Measurements from ENCODE around the gene MRPS16.
A peak's percentile ranks its signal among the peaks of the same experiment; 100 is the strongest.

The MRPS16 gene

DNA sequence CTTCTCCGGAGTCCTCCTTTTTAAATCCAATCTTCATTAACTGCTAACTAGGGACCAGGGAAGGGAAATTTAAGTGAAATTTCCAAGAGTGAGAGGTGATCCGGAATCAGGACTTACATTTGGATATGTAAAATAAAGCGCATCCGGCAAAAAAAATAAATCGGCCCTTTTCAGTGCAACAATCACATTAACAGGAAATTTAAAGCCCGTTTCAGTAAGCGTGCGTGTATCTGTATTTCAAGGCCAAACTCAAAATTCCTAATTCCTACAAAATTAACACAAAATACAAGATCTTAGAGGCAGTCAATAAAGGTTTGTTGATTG lies 6.2 kb downstream of the MRPS16 start:
- DNase-seq (ENCODE audit: low read depth), result no peak
- peak overlapping the region; percentile 87 for H3K4me3 ChIP-seq (ENCODE audit: low read depth, low read length)

DNA sequence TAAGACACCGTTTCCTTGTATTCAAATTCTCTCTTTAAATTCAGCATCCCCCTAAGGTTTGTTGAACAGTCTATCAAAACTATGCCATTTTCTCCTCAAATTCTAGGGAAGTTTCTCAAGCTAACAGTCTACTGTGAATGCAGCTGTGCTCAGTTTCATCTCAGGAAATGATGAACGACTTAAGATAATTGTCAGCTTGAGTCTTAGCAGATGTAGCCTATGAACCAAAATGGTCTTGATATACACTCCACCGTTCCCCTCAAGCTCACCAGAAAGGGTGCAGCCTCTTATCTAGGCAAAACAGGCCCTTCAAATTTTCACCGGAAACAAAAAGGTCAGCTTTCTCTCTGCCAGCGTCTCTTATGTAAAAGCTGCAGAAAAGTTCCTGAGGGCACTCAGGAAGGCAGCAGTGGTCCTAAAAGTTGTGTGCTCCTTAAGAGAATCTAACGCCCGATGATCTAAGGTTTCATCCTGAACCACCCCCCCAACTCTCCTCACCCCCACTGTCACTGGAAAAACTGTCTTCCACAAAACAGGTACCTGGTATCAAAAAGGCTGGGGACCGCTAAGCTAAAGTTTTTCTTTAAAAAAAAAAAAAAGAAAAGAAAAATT lies 7.5 kb downstream of the MRPS16 start:
- no peak for DNase-seq (ENCODE audit: low read depth)
- H3K4me3 ChIP-seq (ENCODE audit: low read depth, low read length), result peak overlapping the region; percentile 12

DNA sequence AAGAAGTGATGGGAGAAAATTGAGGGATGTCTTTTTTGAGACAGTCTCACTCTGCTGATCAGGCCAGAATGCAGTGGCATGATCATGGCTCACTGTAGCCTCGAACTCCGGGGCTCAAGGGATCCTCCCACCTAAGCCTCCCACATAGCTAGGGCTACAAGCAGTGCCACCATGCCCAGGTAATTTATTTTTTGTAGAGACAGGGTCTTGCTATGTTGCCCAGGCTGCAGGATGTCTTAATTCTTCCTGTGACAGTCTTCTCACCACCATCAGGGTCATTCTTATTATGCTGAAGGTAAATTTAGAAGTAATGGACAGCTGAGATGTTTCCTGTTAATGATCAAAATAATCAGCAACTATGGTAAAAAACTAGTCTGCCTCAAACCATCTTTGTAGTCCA lies 12.5 kb downstream of the MRPS16 start:
- no peak overlapping the region for H3K4me3 ChIP-seq (ENCODE audit: low read depth, low read length)
- no peak for DNase-seq (ENCODE audit: low read depth)

DNA sequence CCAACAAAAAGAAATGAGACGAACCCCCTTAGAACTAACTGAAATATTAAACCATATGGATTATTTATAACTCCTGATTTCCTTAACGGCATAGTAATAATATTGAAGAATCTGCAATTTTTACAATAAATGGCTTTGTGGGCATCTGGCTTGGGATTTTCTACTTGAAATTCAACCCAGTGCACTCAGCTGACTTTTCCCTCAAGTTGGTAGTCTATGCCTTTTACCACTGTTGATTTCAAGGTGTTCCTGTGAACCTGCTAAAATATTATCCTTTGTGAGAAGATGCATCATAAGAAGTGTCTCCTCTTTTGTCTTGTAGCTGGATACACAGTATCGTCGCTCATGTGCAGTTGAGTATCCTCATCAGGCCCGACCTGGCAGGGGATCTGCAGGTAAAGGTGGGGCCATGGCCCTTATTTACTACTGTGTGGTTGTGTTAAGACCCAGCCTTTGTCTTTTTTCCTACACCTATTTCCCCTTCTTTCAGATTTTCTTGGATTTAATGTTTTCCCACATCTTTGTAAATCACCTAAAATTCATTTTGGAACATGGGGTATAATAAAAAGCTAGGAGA lies 13.4 kb downstream of the MRPS16 start:
- no peak for DNase-seq (ENCODE audit: low read depth)
- H3K4me3 ChIP-seq (ENCODE audit: low read depth, low read length), result no peak overlapping the region

DNA sequence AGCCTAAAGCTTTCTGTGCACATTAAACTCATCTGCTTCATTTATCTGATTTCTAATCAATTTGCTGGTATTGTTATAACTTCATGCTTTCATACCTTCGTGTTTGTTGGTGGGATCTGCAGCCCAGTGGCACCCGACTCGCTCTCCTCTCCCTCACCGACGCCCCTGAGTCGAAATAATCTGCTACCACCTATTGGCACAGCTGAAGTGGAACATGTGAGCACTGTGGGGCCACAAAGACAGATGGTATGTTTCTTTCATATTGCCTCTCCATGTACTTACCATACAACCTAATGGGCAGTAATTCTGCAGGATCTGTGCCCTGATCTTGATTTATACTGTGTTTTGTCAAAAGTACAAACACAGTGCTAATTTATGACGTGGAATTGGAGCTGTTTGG lies 17.7 kb downstream of the MRPS16 start:
- H3K4me3 ChIP-seq (ENCODE audit: low read depth, low read length), result no peak overlapping the region
- DNase-seq (ENCODE audit: low read depth), result no peak

DNA sequence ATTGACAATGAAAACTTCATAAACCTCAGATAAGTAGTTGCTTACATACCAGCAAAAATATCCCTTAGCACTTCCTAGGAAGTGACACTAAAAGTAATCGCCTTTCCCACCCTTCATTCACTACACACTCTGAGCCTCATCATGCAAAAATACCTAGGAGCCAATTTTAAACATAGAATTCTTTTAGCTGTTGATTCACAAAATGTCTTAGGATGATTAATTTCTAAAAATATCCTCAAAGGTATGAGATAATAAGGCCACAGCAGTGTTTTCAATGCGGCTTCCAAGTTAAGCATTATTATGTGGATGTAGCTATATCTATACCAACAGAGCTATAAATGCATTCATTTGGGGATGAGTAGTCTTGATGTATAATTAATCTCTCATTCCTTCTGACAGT lies 18.6 kb downstream of the MRPS16 start:
- no peak for DNase-seq (ENCODE audit: low read depth)
- H3K4me3 ChIP-seq (ENCODE audit: low read depth, low read length), result no peak overlapping the region

DNA sequence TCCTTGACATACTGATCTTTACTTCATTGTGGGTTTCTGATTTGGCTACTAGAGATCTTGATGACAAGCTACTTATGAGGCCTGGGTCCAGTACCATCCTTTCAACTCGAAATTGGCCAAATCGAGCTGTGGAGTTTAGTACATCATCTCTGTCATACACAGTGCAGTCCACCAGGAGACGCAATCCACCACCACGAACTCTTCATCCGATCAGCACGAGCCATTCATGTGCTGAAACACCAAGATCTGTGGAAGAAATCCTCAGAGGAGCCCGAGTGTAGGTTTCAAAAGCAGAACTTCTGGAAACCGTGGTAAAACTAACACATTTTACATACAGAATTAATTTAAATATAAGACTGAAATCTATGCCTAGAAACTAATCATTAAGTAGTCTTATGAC lies 19.6 kb downstream of the MRPS16 start:
- no peak overlapping the region for H3K4me3 ChIP-seq (ENCODE audit: low read depth, low read length)
- DNase-seq (ENCODE audit: low read depth), result no peak

DNA sequence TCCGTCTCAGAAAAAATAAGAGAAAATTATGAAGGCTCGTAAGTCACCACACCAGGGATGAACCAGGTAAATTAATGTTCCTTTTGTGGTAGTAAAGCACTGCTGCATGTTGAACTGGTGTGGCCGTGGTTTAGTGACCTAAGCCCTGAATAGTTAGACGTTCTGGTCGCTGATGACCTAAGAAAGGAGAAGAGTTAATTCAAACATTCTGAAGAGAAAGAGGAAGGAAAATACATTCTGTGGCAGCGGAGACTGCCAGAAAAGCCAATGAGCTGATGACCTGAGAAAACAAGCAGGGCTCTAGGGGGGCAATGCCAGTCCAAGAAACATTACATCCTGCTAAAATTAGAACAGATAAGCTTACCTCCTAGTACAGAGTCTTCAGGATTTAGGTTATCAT lies 22.9 kb downstream of the MRPS16 start:
- DNase-seq (ENCODE audit: low read depth), result no peak
- H3K4me3 ChIP-seq (ENCODE audit: low read depth, low read length), result no peak overlapping the region

DNA sequence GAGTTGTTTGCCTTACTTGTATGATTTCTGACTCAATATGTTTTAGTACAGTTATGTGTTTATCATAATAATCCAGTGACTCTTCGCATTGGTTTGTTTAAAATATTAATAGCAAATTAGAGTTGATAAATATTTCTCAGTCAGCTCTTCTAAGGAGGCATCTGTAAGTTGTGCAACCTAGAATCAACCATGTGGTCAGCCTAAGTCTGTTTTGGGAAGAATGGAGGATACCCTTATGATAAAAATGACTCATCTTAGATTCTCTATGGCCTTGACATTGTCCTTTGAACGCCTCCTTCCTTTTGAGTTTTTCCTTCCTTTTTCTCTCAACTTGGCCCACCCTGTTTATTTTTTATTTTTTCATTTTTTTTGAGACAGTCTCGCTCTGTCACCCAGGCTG lies 24.2 kb downstream of the MRPS16 start:
- DNase-seq (ENCODE audit: low read depth), result no peak
- H3K4me3 ChIP-seq (ENCODE audit: low read depth, low read length), result no peak overlapping the region

DNA sequence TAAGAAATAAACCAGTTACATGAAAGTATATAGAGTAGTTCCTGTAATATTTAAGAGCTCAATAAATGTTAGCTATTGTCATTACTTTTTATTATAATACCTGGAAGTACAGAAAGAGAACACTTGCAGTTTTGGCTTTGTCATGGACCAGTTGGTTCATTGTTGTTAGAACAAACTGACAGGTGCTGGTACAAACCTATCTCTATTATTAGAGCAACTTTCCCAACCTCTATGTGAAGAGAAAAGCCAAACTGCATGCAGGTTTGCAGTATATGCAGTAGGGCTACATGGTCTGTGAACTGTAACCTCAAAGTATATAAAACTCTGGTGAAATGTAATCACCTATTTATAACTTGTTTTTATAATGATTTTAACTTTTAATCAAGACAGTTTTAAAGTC lies 25.8 kb downstream of the MRPS16 start:
- DNase-seq (ENCODE audit: low read depth), result no peak
- no peak overlapping the region for H3K4me3 ChIP-seq (ENCODE audit: low read depth, low read length)

DNA sequence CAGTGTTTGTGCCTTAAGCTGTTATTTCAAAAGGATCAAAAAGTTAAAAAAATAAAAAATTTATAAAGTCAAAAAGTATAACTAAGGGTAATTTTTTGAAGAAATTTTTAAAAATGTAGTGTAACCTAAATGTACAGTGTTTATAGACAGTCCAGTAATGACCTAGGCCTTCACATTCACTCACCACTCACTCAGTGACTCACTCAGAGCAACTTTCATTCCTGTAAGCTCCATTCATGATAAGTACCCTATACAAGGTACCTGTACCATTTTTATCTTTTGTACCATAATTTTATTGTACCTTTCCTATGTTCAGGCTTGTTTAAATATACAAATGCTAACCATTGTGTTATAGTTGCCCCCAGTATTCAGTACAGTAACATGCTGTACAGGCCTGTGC lies 26.9 kb downstream of the MRPS16 start:
- no peak for DNase-seq (ENCODE audit: low read depth)
- no peak overlapping the region for H3K4me3 ChIP-seq (ENCODE audit: low read depth, low read length)

DNA sequence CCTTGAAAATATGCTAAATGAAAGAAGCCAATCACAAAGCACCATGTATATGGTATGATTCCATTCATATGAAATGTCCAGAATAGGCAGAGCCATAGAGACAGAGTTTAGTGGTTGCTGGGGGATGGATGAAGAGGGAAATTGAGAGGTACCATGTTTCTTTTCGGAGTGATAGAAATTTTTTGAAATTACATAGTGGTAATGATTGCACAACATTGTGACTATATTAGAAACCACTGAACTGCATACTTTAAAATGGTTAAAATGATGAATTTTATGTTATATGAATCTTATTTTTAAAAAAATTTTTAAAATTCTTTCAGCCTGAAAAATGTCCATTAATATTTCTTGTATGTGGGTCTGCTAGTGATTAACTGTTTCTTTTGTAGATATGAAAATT lies 31.5 kb downstream of the MRPS16 start:
- DNase-seq (ENCODE audit: low read depth), result no peak
- H3K4me3 ChIP-seq (ENCODE audit: low read depth, low read length), result no peak overlapping the region

DNA sequence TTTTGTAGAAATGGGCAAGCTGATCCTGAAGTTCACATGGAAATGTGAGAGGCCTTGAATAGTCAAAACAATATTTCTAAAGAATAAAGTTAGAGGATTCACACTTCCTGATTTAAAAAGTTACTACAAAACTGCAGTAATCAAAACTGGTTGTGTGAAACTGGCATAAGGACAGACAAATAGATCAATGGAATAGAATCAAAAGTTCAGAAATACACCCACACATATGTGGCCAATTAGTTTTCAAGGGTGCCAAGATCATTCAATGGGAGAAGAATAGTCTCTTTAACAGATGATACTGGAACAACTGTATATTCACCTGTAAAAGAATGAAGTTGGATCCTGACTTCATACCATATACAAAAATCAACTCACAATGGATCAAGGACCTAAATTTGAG lies 33.1 kb downstream of the MRPS16 start:
- H3K4me3 ChIP-seq (ENCODE audit: low read depth, low read length), result no peak overlapping the region

DNA sequence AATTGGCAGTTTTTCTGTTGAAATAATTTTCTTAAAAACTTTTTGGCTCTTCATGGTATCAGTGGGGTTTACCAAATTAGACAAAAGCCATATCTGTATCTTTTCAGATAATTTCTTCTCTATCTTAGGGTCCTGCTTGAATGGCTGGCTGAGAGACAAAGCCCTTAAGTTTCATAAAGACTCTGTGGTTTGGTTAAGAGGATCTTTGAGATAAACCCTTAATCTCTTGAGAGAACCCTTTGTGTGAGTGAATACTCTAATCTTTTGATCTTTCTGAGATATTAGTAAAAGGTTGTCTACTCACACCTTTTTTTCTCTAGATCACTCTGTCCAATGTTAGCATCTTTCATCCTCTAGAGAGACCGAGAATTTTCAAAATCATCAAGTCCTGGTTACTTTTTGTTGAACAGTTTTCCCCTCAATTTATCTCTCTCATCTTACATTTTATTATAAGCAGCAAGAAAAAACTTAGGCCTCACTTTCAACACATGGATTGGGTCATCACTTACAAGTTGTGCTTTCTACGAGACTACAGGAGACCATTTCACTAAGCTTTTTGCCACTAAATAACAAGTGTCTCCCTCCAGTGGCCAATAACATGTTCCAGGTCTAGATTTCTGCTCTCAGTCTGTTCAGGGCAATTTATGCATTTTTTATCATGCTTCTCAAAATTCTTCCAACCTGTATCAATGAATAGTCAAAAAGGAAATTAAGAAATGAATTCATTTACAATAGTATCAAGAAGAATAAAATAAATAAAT lies 33.8 kb downstream of the MRPS16 start:
- no peak overlapping the region for H3K4me3 ChIP-seq (ENCODE audit: low read depth, low read length)
- no peak for DNase-seq (ENCODE audit: low read depth)

More for the DNA sequence above, 33.1 kb downstream of the MRPS16 start:
- DNase-seq (ENCODE audit: low read depth), result no peak

DNA sequence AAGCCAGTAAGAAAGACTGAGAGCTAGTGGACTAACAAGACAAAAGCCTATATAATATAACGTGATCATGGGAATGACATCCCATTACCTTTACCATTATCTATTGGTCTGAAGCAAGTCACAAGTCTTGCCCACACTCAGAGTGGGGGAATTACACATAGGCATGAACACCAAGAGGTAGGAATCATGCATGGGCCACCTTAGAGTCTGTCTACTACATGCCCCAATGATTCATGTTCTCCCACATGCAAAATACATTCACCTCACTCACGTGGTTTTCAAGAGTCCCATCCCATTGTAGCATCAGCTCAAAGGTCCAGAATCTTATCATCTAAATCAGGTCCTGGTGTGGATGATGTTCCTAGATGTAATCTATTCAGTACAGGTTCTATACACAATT lies 34.8 kb downstream of the MRPS16 start:
- H3K4me3 ChIP-seq (ENCODE audit: low read depth, low read length), result no peak overlapping the region
- DNase-seq (ENCODE audit: low read depth), result no peak

DNA sequence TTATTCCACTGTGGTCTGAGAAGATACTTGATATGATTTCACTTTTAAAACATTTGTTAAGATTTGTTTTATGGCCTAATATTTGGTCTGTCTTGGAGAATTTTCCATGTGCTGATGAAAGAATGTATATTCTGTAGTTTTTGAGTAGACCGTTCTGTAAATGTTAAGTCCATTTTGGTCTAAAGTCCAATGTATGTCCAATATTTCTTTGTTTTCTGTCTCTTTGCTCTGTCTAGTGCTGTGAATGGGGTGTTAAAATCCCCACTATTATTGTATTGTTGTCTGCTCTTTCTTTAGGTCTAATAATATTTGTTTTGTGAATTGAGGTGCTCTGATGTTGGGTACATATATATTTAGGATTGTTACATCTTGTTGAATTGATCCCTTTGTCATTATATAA lies 36.7 kb downstream of the MRPS16 start:
- no peak for DNase-seq (ENCODE audit: low read depth)
- H3K4me3 ChIP-seq (ENCODE audit: low read depth, low read length), result no peak overlapping the region

DNA sequence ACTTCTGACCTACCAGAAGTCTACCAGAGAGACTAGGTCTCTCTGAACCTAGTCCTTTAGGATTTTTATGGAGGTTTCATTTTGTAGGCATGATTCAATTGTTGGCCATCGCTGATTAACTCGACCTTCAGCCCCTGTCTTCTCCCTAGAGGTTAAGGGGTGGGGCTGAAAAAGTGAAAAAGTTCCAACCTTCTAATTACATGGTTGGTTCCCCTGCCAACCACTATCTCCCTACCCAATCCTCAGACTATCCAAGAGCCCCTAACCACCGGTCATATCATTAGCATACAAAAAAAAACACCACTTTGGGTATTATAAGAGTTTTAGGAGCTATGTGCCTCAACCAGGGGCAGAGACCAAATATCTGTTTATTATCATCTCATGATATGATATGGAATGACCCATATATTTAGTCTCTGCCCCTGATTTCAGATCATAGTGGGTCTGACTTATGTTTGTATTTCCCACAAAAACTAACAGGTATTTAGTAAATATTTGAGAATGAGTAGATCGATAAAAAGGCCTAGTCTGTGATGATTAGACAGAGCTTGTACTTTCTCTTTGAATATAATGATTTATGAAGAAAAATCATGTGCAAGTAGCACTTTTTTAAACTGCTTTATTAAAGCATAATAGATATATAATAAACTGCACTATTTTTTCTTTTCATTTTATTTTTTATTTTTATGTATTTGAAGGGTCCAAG lies 41.2 kb downstream of the MRPS16 start:
- no peak overlapping the region for H3K4me3 ChIP-seq (ENCODE audit: low read depth, low read length)
- DNase-seq (ENCODE audit: low read depth), result no peak

DNA sequence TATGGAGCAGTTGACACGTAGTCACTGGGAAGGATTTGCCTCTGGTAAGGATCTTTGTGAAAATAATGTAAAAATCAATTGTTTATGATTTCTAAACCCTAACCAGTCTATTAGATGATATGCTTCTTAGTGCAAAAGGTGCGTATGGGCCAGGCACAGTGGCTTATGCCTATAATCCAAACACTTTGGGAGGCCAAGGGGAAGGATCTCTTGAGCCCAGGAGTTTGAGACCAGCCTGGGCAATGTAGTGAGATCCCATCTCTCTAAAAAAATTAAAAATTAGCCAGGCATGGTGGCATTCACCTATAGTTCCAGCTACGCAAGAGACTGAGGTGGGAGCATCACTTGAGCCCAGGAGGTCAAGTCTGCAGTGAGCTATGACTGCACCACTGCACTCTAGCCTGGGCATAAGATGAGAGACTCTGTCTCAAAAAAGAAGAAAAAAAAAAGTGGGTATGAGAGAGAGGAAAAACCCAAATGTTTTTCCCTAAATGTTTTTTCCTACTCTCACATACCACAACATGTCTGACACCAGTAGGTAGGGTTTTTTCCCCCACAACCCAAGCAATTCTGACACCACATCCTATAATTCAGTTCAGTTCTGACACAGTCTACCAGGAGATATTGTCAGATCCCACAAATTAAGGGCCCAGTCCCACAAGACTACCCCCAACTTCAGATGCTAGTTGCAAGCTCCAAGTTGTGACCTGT lies 41.9 kb downstream of the MRPS16 start:
- DNase-seq (ENCODE audit: low read depth), result no peak
- H3K4me3 ChIP-seq (ENCODE audit: low read depth, low read length), result no peak overlapping the region

DNA sequence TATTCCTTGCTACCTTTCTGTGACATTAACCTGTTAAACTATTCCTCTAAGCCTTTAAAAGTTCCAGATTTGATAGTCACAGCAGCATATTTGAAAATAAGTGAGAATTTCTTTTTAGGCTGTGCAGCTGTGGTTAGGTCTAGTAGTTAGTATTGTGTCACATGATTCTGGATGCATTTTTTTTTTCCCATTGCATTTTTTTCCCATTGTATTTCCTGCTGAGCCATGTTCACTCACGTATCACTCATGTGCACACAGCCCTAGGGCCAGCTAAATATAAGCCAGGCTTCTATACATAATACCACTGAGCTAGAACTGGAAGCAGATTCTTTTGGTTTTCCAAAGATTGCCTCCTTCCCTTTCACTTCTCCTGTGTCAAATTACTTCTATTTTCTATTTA lies 42.7 kb downstream of the MRPS16 start:
- no peak overlapping the region for H3K4me3 ChIP-seq (ENCODE audit: low read depth, low read length)
- DNase-seq (ENCODE audit: low read depth), result no peak

DNA sequence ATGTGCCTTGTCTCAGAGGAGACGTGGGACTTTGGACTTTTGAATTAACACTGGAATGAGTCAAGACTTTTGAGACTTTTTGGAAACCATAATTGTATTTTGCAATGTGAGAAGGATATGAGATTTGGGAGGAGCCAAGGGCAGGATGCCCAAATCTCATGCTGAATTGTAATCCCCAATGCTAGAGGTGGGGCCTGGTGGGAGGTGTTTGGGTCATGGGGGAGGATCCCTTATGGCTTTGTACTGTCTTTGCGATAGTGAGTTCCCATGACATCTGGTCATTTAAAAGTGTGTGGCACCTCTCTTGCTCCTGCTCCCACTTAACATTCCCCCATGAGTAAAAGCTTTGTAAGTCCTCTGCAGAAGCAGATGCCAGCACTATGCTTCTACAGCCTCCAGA lies 44.6 kb downstream of the MRPS16 start:
- H3K4me3 ChIP-seq (ENCODE audit: low read depth, low read length), result no peak overlapping the region
- DNase-seq (ENCODE audit: low read depth), result no peak

All from skeletal muscle cell (primary cell).